22Rv1 (cell line): Measurements from ENCODE around the gene PTGES3.

Experiments
- H3K27ac ChIP-seq: fragments of 450-650 bp; 2 replicates; pipeline ENCODE4 v1.5.1; 2017
- ZFX ChIP-seq: fragments of 450-650 bp; IDR thresholded peaks from 2 replicates; pipeline ENCODE4 v1.6.1; 2017; ENCODE audit warnings: antibody characterized with exemption, borderline replicate concordance
- TF ChIP-seq, protein P1 (sequence below): fragments of 450-650 bp; IDR thresholded peaks from 2 replicates; pipeline ENCODE4 v1.5.1; 2017; ENCODE audit warnings: mild to moderate bottlenecking

Gene PTGES3

DNA sequence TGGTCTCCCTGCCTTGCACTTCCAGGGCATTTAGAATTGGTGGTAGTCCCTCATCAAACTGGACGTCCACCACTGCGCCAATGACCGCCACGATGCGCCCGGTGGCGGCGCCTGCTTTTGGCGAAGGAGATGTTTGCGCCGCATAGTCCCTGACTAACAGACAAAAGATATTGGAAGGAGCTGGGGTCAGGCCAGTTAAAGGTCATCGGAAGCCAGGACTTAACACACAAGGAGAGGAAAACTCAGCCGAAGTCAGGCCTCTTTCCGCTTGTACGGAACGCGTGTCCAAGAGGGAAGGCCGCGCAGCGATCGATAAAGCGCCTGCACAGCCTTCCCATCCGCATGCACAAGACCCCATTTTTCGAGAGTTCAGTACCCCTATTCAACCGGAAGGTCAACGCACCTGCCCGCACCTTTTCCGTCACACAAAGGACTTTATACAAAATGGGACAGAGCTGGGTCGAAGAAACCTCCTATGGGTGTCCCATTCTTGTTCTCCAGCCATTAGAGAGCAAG, 42.8 kb downstream of the PTGES3 start:
- H3K27ac ChIP-seq: peak overlapping the region; percentile 96
- no peak for TF ChIP-seq ZFX
- TF ChIP-seq, protein P1, sequence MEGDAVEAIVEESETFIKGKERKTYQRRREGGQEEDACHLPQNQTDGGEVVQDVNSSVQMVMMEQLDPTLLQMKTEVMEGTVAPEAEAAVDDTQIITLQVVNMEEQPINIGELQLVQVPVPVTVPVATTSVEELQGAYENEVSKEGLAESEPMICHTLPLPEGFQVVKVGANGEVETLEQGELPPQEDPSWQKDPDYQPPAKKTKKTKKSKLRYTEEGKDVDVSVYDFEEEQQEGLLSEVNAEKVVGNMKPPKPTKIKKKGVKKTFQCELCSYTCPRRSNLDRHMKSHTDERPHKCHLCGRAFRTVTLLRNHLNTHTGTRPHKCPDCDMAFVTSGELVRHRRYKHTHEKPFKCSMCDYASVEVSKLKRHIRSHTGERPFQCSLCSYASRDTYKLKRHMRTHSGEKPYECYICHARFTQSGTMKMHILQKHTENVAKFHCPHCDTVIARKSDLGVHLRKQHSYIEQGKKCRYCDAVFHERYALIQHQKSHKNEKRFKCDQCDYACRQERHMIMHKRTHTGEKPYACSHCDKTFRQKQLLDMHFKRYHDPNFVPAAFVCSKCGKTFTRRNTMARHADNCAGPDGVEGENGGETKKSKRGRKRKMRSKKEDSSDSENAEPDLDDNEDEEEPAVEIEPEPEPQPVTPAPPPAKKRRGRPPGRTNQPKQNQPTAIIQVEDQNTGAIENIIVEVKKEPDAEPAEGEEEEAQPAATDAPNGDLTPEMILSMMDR: no peak

DNA sequence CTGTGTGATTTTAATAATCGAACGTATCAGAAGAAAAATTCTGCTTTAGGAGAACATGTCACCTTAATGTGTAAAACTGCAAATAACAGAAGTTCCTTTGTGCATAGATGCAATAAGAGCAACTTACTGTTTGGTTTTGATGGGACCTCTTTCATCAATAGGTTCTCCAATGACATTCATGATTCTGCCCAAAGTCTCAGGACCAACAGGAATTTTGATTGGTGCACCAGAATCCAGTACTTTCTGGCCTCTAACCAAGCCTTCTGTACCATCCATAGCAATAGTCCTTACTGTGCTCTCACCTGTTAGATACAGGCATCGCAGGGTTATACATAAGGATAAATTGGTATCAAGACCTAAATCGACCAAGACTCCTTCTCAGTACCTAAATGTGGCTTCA, 43.4 kb downstream of the PTGES3 start:
- H3K27ac ChIP-seq: peak overlapping the region; percentile 96
- TF ChIP-seq, protein P1: no peak
- TF ChIP-seq ZFX: no peak

- no peak for TF ChIP-seq ZFX
- TF ChIP-seq, protein P1: no peak
- peak overlapping the region; percentile 96 for H3K27ac ChIP-seq
These were observed 46.9 kb downstream of the PTGES3 start for GRCh38 chr12:56641219-56641618.

DNA sequence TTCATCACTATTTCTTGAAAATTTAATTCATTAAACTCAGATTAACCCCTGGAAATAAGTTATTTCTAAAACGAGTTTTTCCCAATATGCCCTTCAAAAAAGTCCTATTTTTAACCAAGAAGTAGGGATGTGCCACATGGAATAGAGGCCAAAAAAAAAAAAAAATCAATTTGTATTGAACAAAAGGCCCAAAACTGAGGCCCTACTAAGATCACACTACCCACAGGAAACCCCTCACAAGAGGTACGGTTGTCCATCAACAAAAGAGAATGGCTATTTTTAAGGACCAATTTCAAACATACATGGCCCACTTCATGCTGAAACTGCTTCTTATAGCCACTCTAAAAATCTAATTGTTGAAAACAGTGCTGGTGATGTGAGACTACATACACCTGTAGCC, 50.5 kb downstream of the PTGES3 start:
- H3K27ac ChIP-seq: peak overlapping the region; percentile 96
- TF ChIP-seq ZFX: no peak

DNA sequence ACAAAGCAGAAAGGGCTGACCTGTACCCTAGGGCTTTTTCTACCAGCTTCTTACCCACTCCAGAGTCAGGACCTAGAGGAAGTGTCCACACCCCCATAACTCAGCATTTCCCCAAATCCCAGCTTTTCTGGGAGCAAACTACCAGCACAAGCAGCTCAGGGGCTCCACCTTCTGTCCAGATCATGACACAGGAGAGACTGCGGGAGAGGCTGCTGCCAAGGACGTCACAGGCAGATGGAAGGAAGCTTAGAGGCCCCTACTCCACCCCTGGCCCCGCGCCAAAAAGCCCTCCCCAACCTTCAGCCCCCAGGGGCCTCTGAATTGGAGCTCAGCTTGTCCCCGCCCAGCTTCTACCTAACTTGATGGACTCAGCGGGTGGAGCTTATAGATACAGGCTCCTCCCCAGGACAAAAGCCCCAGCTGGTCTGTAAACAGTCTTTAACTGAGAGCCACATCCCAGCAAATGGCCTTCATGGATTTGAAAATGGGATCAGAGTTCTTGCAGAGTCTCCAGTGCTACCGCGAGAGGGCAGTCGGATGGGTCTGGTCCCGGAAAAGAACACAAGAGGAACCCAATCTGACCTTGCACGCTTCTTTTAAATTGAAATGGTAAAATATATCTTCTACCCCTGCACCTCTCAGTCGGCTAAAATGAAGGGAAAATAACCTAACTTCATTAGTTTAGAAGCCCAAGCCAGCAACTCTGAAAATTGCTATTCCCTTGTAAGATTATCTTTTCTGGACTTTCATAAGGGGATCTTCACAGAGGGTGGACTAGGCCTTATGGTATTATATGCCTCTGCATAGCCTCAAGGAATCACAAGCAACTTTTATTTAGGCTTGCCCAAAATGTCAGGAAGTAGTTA, 51.2 kb downstream of the PTGES3 start:
- peak overlapping the region; percentile 96 for H3K27ac ChIP-seq
- TF ChIP-seq ZFX: no peak
- TF ChIP-seq, protein P1: peak; percentile 97

DNA sequence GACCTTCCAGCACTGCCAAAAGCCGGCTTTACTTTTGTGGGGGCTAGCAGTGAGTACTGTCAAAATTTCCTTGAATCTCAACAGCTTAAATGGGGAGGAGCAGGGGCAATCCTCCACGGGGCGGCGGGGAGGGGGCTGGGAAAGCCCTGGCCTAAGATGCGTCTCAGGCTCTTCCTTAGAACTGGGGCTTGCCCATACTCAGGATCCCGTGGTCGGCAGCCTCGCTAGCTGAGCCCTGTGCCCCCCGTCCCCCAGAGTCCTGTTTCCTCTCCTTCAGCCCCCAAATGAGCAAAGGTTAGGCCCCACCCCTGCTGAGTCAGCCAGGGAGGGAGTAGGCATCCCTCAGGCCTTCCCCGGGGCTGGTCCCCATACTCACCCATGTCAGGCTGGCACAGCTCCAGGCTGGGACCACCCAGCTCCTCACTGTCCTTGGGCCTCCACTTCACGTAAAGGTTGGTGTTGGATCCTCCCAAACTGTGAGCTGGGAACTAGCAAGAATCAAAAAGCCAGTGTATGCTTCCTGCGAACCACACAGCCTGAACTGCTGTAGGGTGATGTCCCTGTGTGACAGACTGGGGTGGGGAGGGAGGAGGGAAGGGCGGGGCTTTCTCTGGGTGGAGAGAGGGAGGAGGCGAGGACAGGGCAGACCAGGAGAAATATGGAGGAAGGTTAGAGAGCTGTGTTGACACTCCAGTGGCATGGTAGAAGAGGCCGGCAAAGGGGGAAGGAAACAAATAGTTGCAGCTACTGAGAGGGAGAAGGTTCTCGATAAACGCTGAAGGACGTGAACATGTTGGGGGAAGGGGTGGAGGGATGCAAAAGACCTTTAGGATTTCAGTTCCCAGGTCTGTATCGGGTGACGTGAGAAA, 52.0 kb downstream of the PTGES3 start:
- H3K27ac ChIP-seq: peak overlapping the region; percentile 96
- TF ChIP-seq, protein P1: no peak
- no peak for TF ChIP-seq ZFX

GRCh38 chr12:56634837-56635791, 53.0 kb downstream of the PTGES3 start:
- TF ChIP-seq, protein P1: peak; percentile 75
- no peak for TF ChIP-seq ZFX
- peak overlapping the region; percentile 96 for H3K27ac ChIP-seq
